DND-41 (cell line): ENCODE measurements around the gene IFNA16.
A peak's percentile ranks its signal among the peaks of the same experiment; 100 is the strongest.
"Not testable (repeated sequence)": the region's sequence is repeated elsewhere in the genome, so short reads cannot be mapped to it uniquely, and the experiment has no call there.

Source experiments
- ATAC-seq: fragments of 200-7000 bp; cut with Tn5 transposase; 3 replicates; pipeline ENCODE4 v1.9.1; 2021; ENCODE audit warnings: low read depth; ENCODE audit not compliant: insufficient read depth
- DNase-seq: peaks from one replicate; pipeline ENCODE4 v3.0.0-alpha.2; 2020
- H2AFZ ChIP-seq: 2 replicates; pipeline ENCODE4 v1.6.0; 2012; ENCODE audit warnings: low read depth, low read length
- H3K27ac ChIP-seq: 2 replicates; pipeline ENCODE4 v1.5.1; 2012; ENCODE audit warnings: low read length, inconsistent platforms
- H3K27me3 ChIP-seq: fragments of 200-600 bp; sonication (generic); 2 replicates; pipeline ENCODE4 v1.6.0; 2012; ENCODE audit warnings: low read length, mild to moderate bottlenecking, inconsistent platforms; ENCODE audit not compliant: insufficient read depth, poor library complexity
- H3K36me3 ChIP-seq: 2 replicates; pipeline ENCODE4 v1.5.1; 2012; ENCODE audit warnings: low read length, inconsistent platforms; ENCODE audit not compliant: insufficient read depth
- H3K4me1 ChIP-seq: 2 replicates; pipeline ENCODE4 v1.5.1; 2012; ENCODE audit warnings: mild to moderate bottlenecking, low read length; ENCODE audit not compliant: insufficient read depth
- H3K4me2 ChIP-seq: 2 replicates; pipeline ENCODE4 v1.6.0; 2012; ENCODE audit warnings: mild to moderate bottlenecking, moderate library complexity, low read length, inconsistent platforms; ENCODE audit not compliant: insufficient read depth
- H3K4me3 ChIP-seq, 2 experiments: fragments of 200-600 bp in 1 of 2; shearing (Covaris generic) in 1 of 2; 2 replicates each; pipeline ENCODE4 v1.5.1; 2012 to 2016; ENCODE audit warnings: inconsistent platforms in 2 of 2, low read length in 2 of 2, mild to moderate bottlenecking in 2 of 2, low read depth in 1 of 2, moderate library complexity in 1 of 2
- H3K79me2 ChIP-seq: 2 replicates; pipeline ENCODE4 v1.6.0; 2012; ENCODE audit warnings: low read length, inconsistent platforms; ENCODE audit not compliant: insufficient read depth
- H3K9ac ChIP-seq: 2 replicates; pipeline ENCODE4 v1.6.0; 2012; ENCODE audit warnings: low read depth, mild to moderate bottlenecking, inconsistent platforms, low read length, moderate library complexity
- H3K9me3 ChIP-seq: 2 replicates; pipeline ENCODE4 v1.5.1; 2012; ENCODE audit warnings: low read length, moderate library complexity, mild to moderate bottlenecking, inconsistent platforms; ENCODE audit not compliant: insufficient read depth, severe bottlenecking
- H4K20me1 ChIP-seq: 2 replicates; pipeline ENCODE4 v1.6.0; 2012; ENCODE audit warnings: low read length; ENCODE audit not compliant: insufficient read depth
- CTCF ChIP-seq: IDR thresholded peaks from 2 replicates; pipeline ENCODE4 v1.5.1; 2012; ENCODE audit warnings: borderline replicate concordance, low read length, moderate library complexity, mild to moderate bottlenecking; ENCODE audit not compliant: poor library complexity, severe bottlenecking; ENCODE audit errors: extremely low read depth
- EZH2 ChIP-seq: IDR thresholded peaks from 3 replicates; pipeline ENCODE4 v1.6.1; 2012; ENCODE audit warnings: borderline replicate concordance, low read depth, mild to moderate bottlenecking, moderate library complexity, low read length, inconsistent platforms; ENCODE audit not compliant: severe bottlenecking

The IFNA16 gene

DNA sequence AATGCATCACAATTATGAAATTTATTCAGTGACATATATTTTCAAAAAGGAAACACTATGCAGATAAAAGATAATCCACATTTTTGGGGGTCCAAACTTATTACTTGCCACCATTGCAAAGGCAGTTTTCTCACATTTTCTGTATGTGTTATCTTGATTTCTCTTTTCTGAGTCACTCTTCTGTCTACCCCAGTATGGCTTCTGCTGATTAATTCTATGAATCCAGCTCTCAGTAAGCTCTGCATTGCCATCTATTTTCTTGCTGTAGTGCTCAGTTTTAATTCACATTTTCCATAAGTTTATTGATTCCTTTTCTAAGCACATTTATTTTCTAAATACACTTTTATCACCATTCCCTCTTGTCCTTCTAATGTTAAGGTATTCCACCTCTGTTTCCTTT lies 11.9 kb downstream of the IFNA16 start:
- Histone ChIP-seq H3K4me1 (no peaks in the 10 kb centered on the region), H4K20me1 (no peaks in the 10 kb centered on the region), H2AFZ (no peak overlapping the region), H3K4me3 (no peak overlapping the region), H3K79me2 (no peaks in the 10 kb centered on the region), H3K27me3 (no peaks in the 10 kb centered on the region), H3K36me3 (no peaks in the 10 kb centered on the region), H3K27ac (no peak overlapping the region), H3K9me3 (no peaks in the 10 kb centered on the region), H3K9ac (no peak overlapping the region), H3K4me2 (no peak overlapping the region)
- DNase-seq (no peak), ATAC-seq (no peak)
- TF ChIP-seq EZH2 (no peak), CTCF (no peak)

DNA sequence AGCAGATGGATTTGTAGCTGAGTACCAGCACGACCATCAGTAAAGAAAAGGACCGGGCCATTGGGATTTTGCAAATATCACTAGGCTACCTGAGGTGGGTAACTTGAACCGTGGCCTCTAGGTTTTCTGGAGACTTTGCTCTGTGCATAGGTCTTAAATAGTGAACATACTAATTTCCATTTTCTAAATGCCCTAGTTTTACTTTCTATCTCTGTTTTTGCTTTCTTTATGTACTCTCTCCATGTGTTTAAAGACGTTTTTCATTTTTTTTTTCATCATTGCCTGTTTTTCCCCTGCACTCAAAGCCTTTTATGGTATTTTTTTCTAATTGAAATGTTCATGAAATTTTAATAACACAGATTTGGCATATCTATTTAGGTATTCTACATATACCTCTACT lies 15.0 kb downstream of the IFNA16 start, which contains the start of gene IFNA7:
Gene IFNA7, minus strand, starts transcription at position 101 of the 400 bp plus-strand sequence. Its CDS starts 40 bp downstream, at position 61.
- not testable (repeated sequence) for H2AFZ ChIP-seq, H4K20me1 ChIP-seq, ATAC-seq, H3K4me2 ChIP-seq, H3K27ac ChIP-seq, H3K27me3 ChIP-seq, H3K9me3 ChIP-seq, H3K4me3 ChIP-seq, H3K36me3 ChIP-seq, DNase-seq, H3K79me2 ChIP-seq, H3K9ac ChIP-seq, H3K4me1 ChIP-seq

- ATAC-seq, result peak; percentile 93
Measured at GRCh38 chr9:21194867-21195776, 22.0 kb downstream of the IFNA16 start.

DNA sequence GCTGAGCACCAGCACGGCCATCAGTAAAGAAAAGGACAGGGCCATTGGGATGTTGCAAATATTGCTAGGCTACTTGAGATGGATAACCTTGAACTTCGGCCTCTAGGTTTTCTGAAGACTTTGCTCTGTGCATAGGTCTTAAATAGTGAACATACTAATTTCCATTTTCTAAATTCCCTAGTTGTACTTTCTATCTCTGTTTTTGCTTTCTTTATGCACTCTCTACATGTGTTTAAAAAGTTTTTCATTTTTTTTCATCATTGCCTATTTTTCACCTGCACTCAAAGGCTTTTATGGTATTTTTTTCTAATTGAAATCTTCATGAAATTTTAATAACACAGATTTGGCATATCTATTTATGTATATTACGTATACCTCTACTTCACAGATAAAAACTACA lies 29.6 kb downstream of the IFNA16 start, which contains the start of gene IFNA4:
Gene IFNA4, minus strand, starts transcription at position 101 of the 400 bp plus-strand sequence. Its CDS starts 56 bp downstream, at position 45.
- H4K20me1 ChIP-seq, H3K27ac ChIP-seq, H3K9me3 ChIP-seq, H3K36me3 ChIP-seq, H3K4me1 ChIP-seq, DNase-seq, H2AFZ ChIP-seq, H3K9ac ChIP-seq, H3K4me2 ChIP-seq, H3K79me2 ChIP-seq, H3K4me3 ChIP-seq, H3K27me3 ChIP-seq, ATAC-seq: not testable (repeated sequence)

More at GRCh38 chr9:21194867-21195776, 22.0 kb downstream of the IFNA16 start:
- peak; percentile 52 for DNase-seq
- H3K4me3 ChIP-seq, H4K20me1 ChIP-seq, H3K27ac ChIP-seq, H3K9me3 ChIP-seq, H3K79me2 ChIP-seq, H3K36me3 ChIP-seq, H3K4me1 ChIP-seq, H3K27me3 ChIP-seq, H2AFZ ChIP-seq, H3K9ac ChIP-seq: not testable (repeated sequence)
- H3K4me2 ChIP-seq, result peak overlapping the region; percentile 23; the same call in 1 of the 2 replicates
- TF ChIP-seq CTCF, result peak; percentile 66
